Naive thymus-derived CD8-positive, alpha-beta T cell (primary cell): Measurements from ENCODE around the gene ARHGAP28. TPM values are rescaled to one million over a fixed set of nuclear protein-coding genes. Genes with fewer than 3 reads are reported as not detected.
"Not testable (repeated sequence)": the region's sequence is repeated elsewhere in the genome, so short reads cannot be mapped to it uniquely, and the experiment has no call there.

Source experiments
- ATAC-seq, 2 donors: fragments of 150-1000 bp; cut with Tn5 transposase in 1 of 2; sonication (Bioruptor Pico), chemical (Tn5 transposase) in 1 of 2; 1 replicate in 1 of 2; 2 replicates in 1 of 2; pipeline ENCODE4 v1.10.0; 2021; ENCODE audit warnings: mild to moderate bottlenecking in 2 of 2, moderate library complexity in 2 of 2
- POLR2A ChIA-PET: fragments of 350-600 bp; sonication (Branson Sonifier 250); formaldehyde crosslinking; loops from one replicate; lab custom pipeline; 2021; ENCODE audit warnings: antibody characterized with exemption; lab: Charles Lee
- DNase-seq, 10 donors: peaks; one replicate each; pipeline versions ENCODE4 v3.0.0 to v3.0.0-alpha.2; 2020 to 2022
- H3K27ac Mint-ChIP-seq, 10 donors: one replicate each; pipeline ENCODE4 v1.8.0; 2020 to 2022; ENCODE audit warnings: mild to moderate bottlenecking in 10 of 10, mixed read lengths in 10 of 10, moderate library complexity in 4 of 10, inconsistent platforms in 1 of 10
- H3K27me3 Mint-ChIP-seq, 5 donors: one replicate each; pipeline ENCODE4 v1.8.0; 2021 to 2022; ENCODE audit warnings: mixed read lengths in 5 of 5
- H3K36me3 Mint-ChIP-seq, 3 donors: one replicate each; pipeline ENCODE4 v1.8.0; 2020 to 2022; ENCODE audit warnings: mixed read lengths in 3 of 3, mild to moderate bottlenecking in 2 of 3, inconsistent platforms in 1 of 3
- H3K4me1 Mint-ChIP-seq, 4 donors: one replicate each; pipeline ENCODE4 v1.8.0; 2021 to 2022; ENCODE audit warnings: mixed read lengths in 4 of 4
- H3K4me3 Mint-ChIP-seq, 10 donors: one replicate each; pipeline ENCODE4 v1.8.0; 2020 to 2022; ENCODE audit warnings: mild to moderate bottlenecking in 10 of 10, mixed read lengths in 10 of 10, moderate library complexity in 6 of 10, inconsistent platforms in 1 of 10
- H3K9me3 Mint-ChIP-seq, 9 donors: one replicate each; pipeline ENCODE4 v1.8.0; 2020 to 2022; ENCODE audit warnings: mixed read lengths in 9 of 9, mild to moderate bottlenecking in 3 of 9, inconsistent platforms in 1 of 9, moderate library complexity in 1 of 9
- polyA plus RNA-seq, 3 donors: library from polyadenylated mRNA; unstranded; fragments of 300-500 nt; fragmentation: Illumina TruSeq; gene quantifications; one replicate each; pipeline ENCODE4 v1.2.3, GENCODE V29; 2021
- total RNA-seq, 8 experiments: library from RNA in 2 of 8; stranded (reverse) in 2 of 8; gene quantifications; one replicate each; pipeline ENCODE4 v1.2.3 and lab custom pipeline; 2021 to 2026

The ARHGAP28 gene
- total and polyA plus RNA-seq, 5 experiments from 2014 or later = not detected

GRCh38 chr18:6784046-6784445 lies 54.5 kb downstream of the ARHGAP28 start:
- Mint-ChIP-seq H3K27ac (no peak overlapping the region), H3K36me3 (no peaks in the 10 kb centered on the region), H3K27me3 (no peaks in the 10 kb centered on the region), H3K9me3 (peaks cover 0 to 15% (median 1%) of the 10 kb centered on the region in 9 donors), H3K4me1 (no peaks in the 10 kb centered on the region), H3K4me3 (no peak overlapping the region)
- POLR2A ChIA-PET = no interaction called here
- DNase-seq = no peak
- ATAC-seq = no peak

GRCh38 chr18:6785001-6785400 lies 55.5 kb downstream of the ARHGAP28 start:
- H3K36me3 Mint-ChIP-seq = no peaks in the 10 kb centered on the region
- no peaks in the 10 kb centered on the region for H3K4me1 Mint-ChIP-seq
- no peak for ATAC-seq
- no peak overlapping the region for H3K27ac Mint-ChIP-seq
- POLR2A ChIA-PET = no interaction called here
- H3K27me3 Mint-ChIP-seq = no peaks in the 10 kb centered on the region
- H3K4me3 Mint-ChIP-seq = no peak overlapping the region
- H3K9me3 Mint-ChIP-seq = peaks cover 0 to 15% (median 1%) of the 10 kb centered on the region in 9 donors
- no peak for DNase-seq

- Mint-ChIP-seq H3K27ac (no peak overlapping the region), H3K4me1 (no peaks in the 10 kb centered on the region), H3K36me3 (no peaks in the 10 kb centered on the region), H3K4me3 (no peak overlapping the region), H3K9me3 (peaks cover 0 to 15% (median 1%) of the 10 kb centered on the region in 9 donors), H3K27me3 (no peaks in the 10 kb centered on the region)
- DNase-seq (no peak), ATAC-seq (no peak)
- POLR2A ChIA-PET = no interaction called here
Observed at GRCh38 chr18:6785411-6785810, 55.9 kb downstream of the ARHGAP28 start.

GRCh38 chr18:6792391-6792790 lies 62.9 kb downstream of the ARHGAP28 start:
- Mint-ChIP-seq H3K9me3 (peaks cover 0 to 12% (median 4%) of the 10 kb centered on the region in 9 donors), H3K27ac (no peak overlapping the region), H3K4me3 (no peak overlapping the region), H3K4me1 (no peaks in the 10 kb centered on the region), H3K27me3 (no peaks in the 10 kb centered on the region), H3K36me3 (no peaks in the 10 kb centered on the region)
- no peak for DNase-seq
- no peak for ATAC-seq
- POLR2A ChIA-PET = interaction anchor here (0.6 kb wide), 1 partner anchor 1241 kb away, joined by 3 read pairs; no protein-coding TSS in a partner anchor

- DNase-seq (no peak), ATAC-seq (no peak)
- Mint-ChIP-seq H3K27ac (no peak overlapping the region), H3K9me3 (peaks cover 0 to 14% (median 0%) of the 10 kb centered on the region in 9 donors), H3K4me1 (no peaks in the 10 kb centered on the region), H3K4me3 (no peak overlapping the region), H3K27me3 (no peaks in the 10 kb centered on the region), H3K36me3 (no peaks in the 10 kb centered on the region)
- POLR2A ChIA-PET = no interaction called here
Observed at GRCh38 chr18:6793455-6793854, 63.9 kb downstream of the ARHGAP28 start.

- Mint-ChIP-seq H3K4me1 (no peaks in the 10 kb centered on the region), H3K27ac (no peak overlapping the region), H3K9me3 (peaks cover 0 to 13% (median 0%) of the 10 kb centered on the region in 9 donors), H3K4me3 (no peak overlapping the region), H3K36me3 (no peaks in the 10 kb centered on the region), H3K27me3 (no peaks in the 10 kb centered on the region)
- DNase-seq (no peak), ATAC-seq (no peak)
- POLR2A ChIA-PET = no interaction called here
Observed at GRCh38 chr18:6793986-6794385, 64.5 kb downstream of the ARHGAP28 start.

- POLR2A ChIA-PET = no interaction called here
- Mint-ChIP-seq H3K4me3 (no peak overlapping the region), H3K9me3 (peaks cover 0 to 17% (median 6%) of the 10 kb centered on the region in 9 donors), H3K36me3 (no peaks in the 10 kb centered on the region), H3K27ac (no peak overlapping the region), H3K4me1 (no peaks in the 10 kb centered on the region), H3K27me3 (no peaks in the 10 kb centered on the region)
- no peak for ATAC-seq
- DNase-seq = no peak
Observed at GRCh38 chr18:6795307-6795706, 65.8 kb downstream of the ARHGAP28 start.

GRCh38 chr18:6796511-6796910 lies 67.0 kb downstream of the ARHGAP28 start:
- peaks cover 0 to 20% (median 8%) of the 10 kb centered on the region in 9 donors for H3K9me3 Mint-ChIP-seq
- H3K27me3 Mint-ChIP-seq = no peaks in the 10 kb centered on the region
- no peak for DNase-seq
- H3K27ac Mint-ChIP-seq = no peak overlapping the region
- ATAC-seq = no peak
- POLR2A ChIA-PET = no interaction called here
- H3K4me1 Mint-ChIP-seq = no peaks in the 10 kb centered on the region
- no peak overlapping the region for H3K4me3 Mint-ChIP-seq
- H3K36me3 Mint-ChIP-seq = no peaks in the 10 kb centered on the region

GRCh38 chr18:6797171-6797570 lies 67.7 kb downstream of the ARHGAP28 start:
- Mint-ChIP-seq H3K27me3 (no peaks in the 10 kb centered on the region), H3K4me1 (no peaks in the 10 kb centered on the region), H3K4me3 (no peak overlapping the region), H3K27ac (no peak overlapping the region), H3K9me3 (peaks cover 0 to 21% (median 8%) of the 10 kb centered on the region in 9 donors), H3K36me3 (no peaks in the 10 kb centered on the region)
- ATAC-seq (no peak), DNase-seq (no peak)
- POLR2A ChIA-PET = no interaction called here

GRCh38 chr18:6798896-6799295 lies 69.4 kb downstream of the ARHGAP28 start:
- H3K9me3 Mint-ChIP-seq = peaks cover 0 to 30% (median 9%) of the 10 kb centered on the region in 9 donors
- H3K27me3 Mint-ChIP-seq = no peaks in the 10 kb centered on the region
- ATAC-seq (no peak), DNase-seq (no peak)
- POLR2A ChIA-PET = no interaction called here
- no peak overlapping the region for H3K27ac Mint-ChIP-seq
- no peak overlapping the region for H3K4me3 Mint-ChIP-seq
- no peaks in the 10 kb centered on the region for H3K36me3 Mint-ChIP-seq
- H3K4me1 Mint-ChIP-seq = no peaks in the 10 kb centered on the region

GRCh38 chr18:6800309-6800708 lies 70.8 kb downstream of the ARHGAP28 start:
- peaks cover 0 to 36% (median 9%) of the 10 kb centered on the region in 9 donors for H3K9me3 Mint-ChIP-seq
- H3K4me3 Mint-ChIP-seq, H3K27ac Mint-ChIP-seq, DNase-seq, H3K27me3 Mint-ChIP-seq, ATAC-seq, POLR2A ChIA-PET, H3K36me3 Mint-ChIP-seq, H3K4me1 Mint-ChIP-seq: not testable (repeated sequence)

GRCh38 chr18:6807515-6808257 lies 78.2 kb downstream of the ARHGAP28 start:
- Mint-ChIP-seq H3K36me3 (peaks cover 0 to 1% (median 0%) of the 10 kb centered on the region in 3 donors), H3K9me3 (peaks cover 2 to 21% (median 3%) of the 10 kb centered on the region in 9 donors), H3K27ac (no peak overlapping the region), H3K4me3 (no peak overlapping the region), H3K4me1 (no peaks in the 10 kb centered on the region), H3K27me3 (peaks cover 0 to 3% (median 2%) of the 10 kb centered on the region in 5 donors)
- POLR2A ChIA-PET = no interaction called here
- no peak for ATAC-seq
- DNase-seq = no peak

GRCh38 chr18:6810191-6810590 lies 80.7 kb downstream of the ARHGAP28 start:
- H3K9me3 Mint-ChIP-seq = peaks cover 0 to 20% (median 9%) of the 10 kb centered on the region in 9 donors
- H3K4me1 Mint-ChIP-seq = no peaks in the 10 kb centered on the region
- ATAC-seq = no peak
- DNase-seq = no peak
- peaks cover 0 to 3% (median 2%) of the 10 kb centered on the region in 5 donors for H3K27me3 Mint-ChIP-seq
- H3K36me3 Mint-ChIP-seq = peaks cover 0 to 1% (median 0%) of the 10 kb centered on the region in 3 donors
- POLR2A ChIA-PET = no interaction called here
- H3K4me3 Mint-ChIP-seq = no peak overlapping the region
- H3K27ac Mint-ChIP-seq = no peak overlapping the region
